Heart left ventricle (tissue), 13 donors: Measurements from ENCODE around the gene KCNQ1.

Experiments used
- CTCF ChIP-seq, 12 donors: fragments of 200-600 bp; sonication (generic) in 4 of 12; IDR thresholded peaks; one replicate each; pipeline versions ENCODE4 v1.5.0 to v1.8.0; 2018 to 2022; ENCODE audit warnings: antibody characterized with exemption in 12 of 12, mild to moderate bottlenecking in 5 of 12
- POLR2A ChIP-seq, 2 donors: fragments of 450-650 bp; IDR thresholded peaks; one replicate each; pipeline ENCODE4 v1.6.1; 2017; ENCODE audit warnings: antibody characterized with exemption in 2 of 2, mild to moderate bottlenecking in 2 of 2, moderate library complexity in 2 of 2
- donor health status: ischemic (EF 13 %, LVEDD 7.1; RV severe dilation, severe dysfunction).
- donor health status: DM: no; HTN: yes; CAD: no.
- donor health status: DM: no; HTN: no; CAD: no.
- donor health status: ischemic (EF 25% LVEDD 6.9; RV normal size, moderate dysfunction).
- donor health status: ischemic (EF 25% LVEDD 5.7; RV mildly dilated, moderate dysfunction).
- donor health status: ischemic (EF 35%, LVEDD 5.7; RV mildly dilated, moderate dysfunction).
- donor health status: nonischemic (EF 11% LVEDD 7.7; RV severe dilation, severe dysfunction).
- donor health status: DM: yes; HTN: yes; CAD: no.
- donor health status: PGD.
- donor health status: ischemic (EF 29% LVEDD 5.4; RV normal size, mild dysfunction).
- donor health status: nonischemic (EF 23%, LVEDD 6.1; RV moderate dilation, normal function).

- TF ChIP-seq CTCF (IDR thresholded peaks at IDR 0.05) (no peak), POLR2A (IDR thresholded peaks at IDR 0.05) (no peak)
Measured at GRCh38 chr11:2482745-2483144, 37.9 kb downstream of the KCNQ1 start.
